ENCODE measurements around the gene PODNL1. TPM values are rescaled to one million over a fixed set of nuclear protein-coding genes. Genes with fewer than 3 reads are reported as not detected.
A peak's percentile ranks its signal among the peaks of the same experiment; 100 is the strongest.

The PODNL1 gene
- total RNA-seq, 1 donor from 2014 or later = 2.7 TPM

- Histone ChIP-seq H3K4me3 (no peak overlapping the region), H3K27ac (peak overlapping the region; percentile 95)
- ATAC-seq = peak; percentile 46 to 55
Measured at GRCh38 chr19:13984875-13985741, 46.9 kb upstream of the PODNL1 start.

GRCh38 chr19:13984186-13984585 lies 46.0 kb upstream of the PODNL1 start:
- intact Hi-C loops (cut with DNase I) = no loop called here
- H3K27me3 ChIP-seq (ENCODE audit: low read depth) = no peaks in the 10 kb centered on the region
- no peak overlapping the region for H3K4me3 ChIP-seq
- DNase-seq (no peak), ATAC-seq (no peak)
- H3K9me3 ChIP-seq = no peaks in the 10 kb centered on the region
- TF ChIP-seq CTCF (IDR thresholded peaks at IDR 0.05) = no peak
- peaks cover 9% of the 10 kb centered on the region for H3K36me3 ChIP-seq
- no peak overlapping the region for H3K27ac ChIP-seq
- H3K4me1 ChIP-seq = peaks cover 46% of the 10 kb centered on the region

More at GRCh38 chr19:13984875-13985741, 46.9 kb upstream of the PODNL1 start:
- no peaks in the 10 kb centered on the region for H3K27me3 ChIP-seq (ENCODE audit: low read depth)
- H3K9me3 ChIP-seq = no peaks in the 10 kb centered on the region
- TF ChIP-seq CTCF (IDR thresholded peaks at IDR 0.05) = no peak
- intact Hi-C loops (cut with DNase I) = no loop called here
- peaks cover 40% of the 10 kb centered on the region for H3K4me1 ChIP-seq
- DNase-seq = peak; percentile 86
- peaks cover 9% of the 10 kb centered on the region for H3K36me3 ChIP-seq

- no peak for ATAC-seq
- Histone ChIP-seq H3K9me3 (no peaks in the 10 kb centered on the region), H3K27ac (no peak overlapping the region), H3K27me3 (ENCODE audit: low read depth) (no peaks in the 10 kb centered on the region), H3K4me3 (no peak overlapping the region), H3K4me1 (peaks cover 50% of the 10 kb centered on the region), H3K36me3 (peaks cover 9% of the 10 kb centered on the region)
- intact Hi-C loops (cut with DNase I) = no loop called here
- no peak for TF ChIP-seq CTCF (IDR thresholded peaks at IDR 0.05)
- DNase-seq = no peak
Measured at GRCh38 chr19:13983213-13983889, 45.1 kb upstream of the PODNL1 start.

GRCh38 chr19:13982773-13983172 lies 44.6 kb upstream of the PODNL1 start:
- ATAC-seq (no peak), DNase-seq (no peak)
- Histone ChIP-seq H3K27me3 (ENCODE audit: low read depth) (no peaks in the 10 kb centered on the region), H3K27ac (no peak overlapping the region), H3K4me3 (no peak overlapping the region), H3K4me1 (peaks cover 49% of the 10 kb centered on the region), H3K9me3 (no peaks in the 10 kb centered on the region), H3K36me3 (peaks cover 9% of the 10 kb centered on the region)
- no peak for TF ChIP-seq CTCF (IDR thresholded peaks at IDR 0.05)
- intact Hi-C loops (cut with DNase I) = no loop called here

GRCh38 chr19:13981988-13982501 lies 43.8 kb upstream of the PODNL1 start:
- no peaks in the 10 kb centered on the region for H3K9me3 ChIP-seq
- ATAC-seq (no peak), DNase-seq (no peak)
- H3K36me3 ChIP-seq = peaks cover 9% of the 10 kb centered on the region
- peaks cover 42% of the 10 kb centered on the region for H3K4me1 ChIP-seq
- no peak overlapping the region for H3K4me3 ChIP-seq
- intact Hi-C loops (cut with DNase I) = no loop called here
- H3K27me3 ChIP-seq (ENCODE audit: low read depth) = no peaks in the 10 kb centered on the region
- H3K27ac ChIP-seq = no peak overlapping the region
- no peak for TF ChIP-seq CTCF (IDR thresholded peaks at IDR 0.05)
